Measurements from ENCODE around the gene SLC35B2. TPM values are rescaled to one million over a fixed set of nuclear protein-coding genes. Genes with fewer than 3 reads are reported as not detected.

SLC35B2 gene
- total and polyA plus RNA-seq, 2 donors (not counting 1 experiment from before 2014, with no cell fraction given): 88.4 to 89.4 TPM

DNA sequence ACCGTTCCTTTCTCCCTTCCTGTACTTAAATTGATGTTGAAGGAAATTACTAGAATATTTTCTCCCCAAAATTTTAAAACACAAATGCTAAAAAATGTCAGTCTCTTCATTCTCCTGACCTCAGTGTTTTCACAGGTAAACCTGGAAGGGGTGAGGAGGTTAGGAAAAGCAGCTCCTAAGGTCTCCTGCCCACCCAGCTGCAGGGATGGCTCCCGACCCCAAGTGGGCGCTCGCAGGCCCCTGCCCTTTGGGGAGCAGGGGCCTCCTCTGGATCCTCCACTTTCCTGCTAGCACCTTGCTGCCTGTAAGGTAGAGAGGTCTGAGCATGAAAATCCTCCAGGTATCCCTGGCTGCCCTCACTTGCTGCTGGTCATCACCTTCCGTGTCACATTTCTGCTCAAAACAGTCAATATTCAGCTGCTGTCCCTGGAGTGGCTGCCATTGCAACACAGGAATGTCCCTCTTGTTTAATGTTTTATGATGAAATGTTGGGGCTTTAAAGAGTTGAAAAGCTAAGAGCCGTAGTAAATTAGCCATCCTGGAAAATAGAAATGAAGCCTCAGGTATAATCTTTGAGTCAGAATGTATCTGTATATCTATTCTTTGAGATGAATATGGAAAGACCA lies 21.3 kb downstream of the SLC35B2 start:
- Histone ChIP-seq H3K36me3 (ENCODE audit: control insufficient read depth, insufficient read depth, low read length) (peaks cover 4% of the 10 kb centered on the region), H3K27ac (ENCODE audit: insufficient read depth, low read length) (no peak overlapping the region), H3K4me1 (ENCODE audit: control insufficient read depth, extremely low read depth, insufficient read depth, low read length) (peaks cover 18% of the 10 kb centered on the region), H3K9ac (ENCODE audit: insufficient read depth, low read length) (no peak overlapping the region), H3K4me2 (ENCODE audit: extremely low read depth, insufficient read depth, low read length) (no peak overlapping the region), H3K9me3 (ENCODE audit: control insufficient read depth, insufficient read depth, low read depth, low read length) (no peaks in the 10 kb centered on the region), H3K27me3 (ENCODE audit: control insufficient read depth, insufficient read depth, low read length) (no peaks in the 10 kb centered on the region), H2AFZ (ENCODE audit: low read length) (no peak overlapping the region), H4K20me1 (ENCODE audit: control insufficient read depth, extremely low read depth, insufficient read depth, low read length) (no peaks in the 10 kb centered on the region), H3K4me3 (replicated peaks in 1 of 4; ENCODE audit: control extremely low read depth in 1 of 4, insufficient read depth in 1 of 4, low read depth in 3 of 4, low read length in 4 of 4) (no peak overlapping the region), H3K79me2 (ENCODE audit: control insufficient read depth, insufficient read depth, low read length) (no peaks in the 10 kb centered on the region)
- TF ChIP-seq EZH2 (IDR thresholded peaks at IDR 0.05; ENCODE audit: low read length, missing control alignments): no peak
- TF ChIP-seq, protein P1, sequence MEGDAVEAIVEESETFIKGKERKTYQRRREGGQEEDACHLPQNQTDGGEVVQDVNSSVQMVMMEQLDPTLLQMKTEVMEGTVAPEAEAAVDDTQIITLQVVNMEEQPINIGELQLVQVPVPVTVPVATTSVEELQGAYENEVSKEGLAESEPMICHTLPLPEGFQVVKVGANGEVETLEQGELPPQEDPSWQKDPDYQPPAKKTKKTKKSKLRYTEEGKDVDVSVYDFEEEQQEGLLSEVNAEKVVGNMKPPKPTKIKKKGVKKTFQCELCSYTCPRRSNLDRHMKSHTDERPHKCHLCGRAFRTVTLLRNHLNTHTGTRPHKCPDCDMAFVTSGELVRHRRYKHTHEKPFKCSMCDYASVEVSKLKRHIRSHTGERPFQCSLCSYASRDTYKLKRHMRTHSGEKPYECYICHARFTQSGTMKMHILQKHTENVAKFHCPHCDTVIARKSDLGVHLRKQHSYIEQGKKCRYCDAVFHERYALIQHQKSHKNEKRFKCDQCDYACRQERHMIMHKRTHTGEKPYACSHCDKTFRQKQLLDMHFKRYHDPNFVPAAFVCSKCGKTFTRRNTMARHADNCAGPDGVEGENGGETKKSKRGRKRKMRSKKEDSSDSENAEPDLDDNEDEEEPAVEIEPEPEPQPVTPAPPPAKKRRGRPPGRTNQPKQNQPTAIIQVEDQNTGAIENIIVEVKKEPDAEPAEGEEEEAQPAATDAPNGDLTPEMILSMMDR (conservative IDR thresholded peaks at IDR 0.05 in 1 of 2, IDR thresholded peaks at IDR 0.05 in 1 of 2; ENCODE audit: low read depth in 1 of 2, low read length in 2 of 2): no peak
- DNase-seq (ENCODE audit: low read depth in 2 of 2): no peak

DNA sequence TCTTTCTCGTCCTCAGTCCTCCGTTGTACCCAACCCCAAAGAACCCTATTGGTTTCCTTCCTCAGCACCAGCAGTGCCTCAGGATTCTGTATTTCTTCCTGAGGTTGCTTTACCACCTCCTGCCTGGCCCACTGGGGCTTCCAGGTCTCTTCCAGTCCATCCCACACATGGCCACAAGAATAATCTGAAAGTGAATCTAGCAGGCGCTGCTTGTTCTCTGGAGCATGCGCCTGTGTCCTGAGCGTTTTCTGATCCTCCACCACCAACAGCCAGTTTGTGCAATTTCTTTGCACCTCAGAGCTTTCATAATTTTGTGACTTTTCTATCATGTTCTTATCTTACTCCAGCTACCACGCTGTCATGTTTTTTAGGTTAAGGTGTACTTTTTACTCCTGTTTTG lies 22.1 kb downstream of the SLC35B2 start:
- no peak overlapping the region for H3K4me3 ChIP-seq (replicated peaks in 1 of 4; ENCODE audit: control extremely low read depth in 1 of 4, insufficient read depth in 1 of 4, low read depth in 3 of 4, low read length in 4 of 4)
- H3K36me3 ChIP-seq (ENCODE audit: control insufficient read depth, insufficient read depth, low read length): peaks cover 4% of the 10 kb centered on the region
- no peaks in the 10 kb centered on the region for H4K20me1 ChIP-seq (ENCODE audit: control insufficient read depth, extremely low read depth, insufficient read depth, low read length)
- H2AFZ ChIP-seq (ENCODE audit: low read length): no peak overlapping the region
- H3K27ac ChIP-seq (ENCODE audit: insufficient read depth, low read length): no peak overlapping the region
- no peak for TF ChIP-seq EZH2 (IDR thresholded peaks at IDR 0.05; ENCODE audit: low read length, missing control alignments)
- TF ChIP-seq, protein P1 (conservative IDR thresholded peaks at IDR 0.05 in 1 of 2, IDR thresholded peaks at IDR 0.05 in 1 of 2; ENCODE audit: low read depth in 1 of 2, low read length in 2 of 2): no peak
- no peak overlapping the region for H3K9ac ChIP-seq (ENCODE audit: insufficient read depth, low read length)
- no peak overlapping the region for H3K4me2 ChIP-seq (ENCODE audit: extremely low read depth, insufficient read depth, low read length)
- H3K79me2 ChIP-seq (ENCODE audit: control insufficient read depth, insufficient read depth, low read length): no peaks in the 10 kb centered on the region
- H3K9me3 ChIP-seq (ENCODE audit: control insufficient read depth, insufficient read depth, low read depth, low read length): no peaks in the 10 kb centered on the region
- H3K27me3 ChIP-seq (ENCODE audit: control insufficient read depth, insufficient read depth, low read length): no peaks in the 10 kb centered on the region
- H3K4me1 ChIP-seq (ENCODE audit: control insufficient read depth, extremely low read depth, insufficient read depth, low read length): peaks cover 18% of the 10 kb centered on the region
- DNase-seq (ENCODE audit: low read depth in 2 of 2): peak in 1 of 2 donors; percentile 17

DNA sequence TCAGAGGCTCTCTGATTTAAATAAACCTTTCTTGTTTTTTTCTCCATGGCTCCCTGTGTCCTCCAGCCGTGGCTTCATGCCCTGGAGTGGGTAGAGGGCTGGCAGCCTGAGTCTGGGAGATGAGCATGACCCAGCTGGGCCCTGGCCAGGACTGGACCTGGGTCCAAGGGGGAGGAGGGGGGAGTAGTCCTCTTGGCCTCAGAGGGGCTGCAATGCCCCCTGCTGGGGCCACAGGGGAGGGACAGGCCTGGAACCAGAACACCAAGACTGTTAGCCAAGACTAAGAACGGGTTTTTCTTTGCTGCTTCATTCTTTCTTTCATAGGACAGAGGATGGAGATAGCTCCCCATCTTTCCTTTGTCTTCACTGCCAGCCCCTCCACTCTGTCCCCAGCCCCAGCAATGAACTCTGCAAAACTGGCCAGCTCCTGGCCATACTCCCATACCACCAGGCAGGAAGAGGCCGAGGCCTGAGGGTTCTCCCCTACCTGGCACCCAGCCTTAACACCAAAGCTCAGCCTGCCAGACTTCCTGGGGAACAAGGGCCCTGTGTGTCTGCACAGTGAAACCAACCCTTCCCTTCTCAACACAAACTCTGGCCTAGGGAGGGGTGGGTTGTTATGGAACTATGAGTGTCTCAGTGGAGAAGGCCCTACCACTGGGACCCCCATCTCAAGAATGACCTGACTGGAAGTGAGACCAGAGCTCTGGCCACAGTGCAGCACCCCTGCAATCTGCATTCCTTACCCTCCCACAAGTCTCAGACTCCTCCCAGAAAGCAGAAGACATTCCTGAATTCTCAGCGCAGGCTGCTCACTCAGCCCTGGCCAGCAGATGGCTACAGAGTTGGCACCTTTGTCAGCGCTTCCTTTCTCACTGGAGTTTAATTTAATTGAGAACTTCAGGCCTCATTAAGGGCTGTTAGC lies 23.0 kb downstream of the SLC35B2 start:
- no peaks in the 10 kb centered on the region for H4K20me1 ChIP-seq (ENCODE audit: control insufficient read depth, extremely low read depth, insufficient read depth, low read length)
- peaks cover 18% of the 10 kb centered on the region for H3K4me1 ChIP-seq (ENCODE audit: control insufficient read depth, extremely low read depth, insufficient read depth, low read length)
- peak overlapping the region; percentile 18 for H3K27ac ChIP-seq (ENCODE audit: insufficient read depth, low read length)
- H3K79me2 ChIP-seq (ENCODE audit: control insufficient read depth, insufficient read depth, low read length): no peaks in the 10 kb centered on the region
- H3K9me3 ChIP-seq (ENCODE audit: control insufficient read depth, insufficient read depth, low read depth, low read length): no peaks in the 10 kb centered on the region
- peak; percentile 75 to 87 for DNase-seq (ENCODE audit: low read depth in 2 of 2)
- peaks cover 5% of the 10 kb centered on the region for H3K36me3 ChIP-seq (ENCODE audit: control insufficient read depth, insufficient read depth, low read length)
- no peak overlapping the region for H2AFZ ChIP-seq (ENCODE audit: low read length)
- H3K4me2 ChIP-seq (ENCODE audit: extremely low read depth, insufficient read depth, low read length): peak overlapping the region; percentile 17
- no peaks in the 10 kb centered on the region for H3K27me3 ChIP-seq (ENCODE audit: control insufficient read depth, insufficient read depth, low read length)
- H3K9ac ChIP-seq (ENCODE audit: insufficient read depth, low read length): no peak overlapping the region
- TF ChIP-seq EZH2 (IDR thresholded peaks at IDR 0.05; ENCODE audit: low read length, missing control alignments): no peak
- TF ChIP-seq, protein P1 (conservative IDR thresholded peaks at IDR 0.05 in 1 of 2, IDR thresholded peaks at IDR 0.05 in 1 of 2; ENCODE audit: low read depth in 1 of 2, low read length in 2 of 2): peak; percentile 90 to 95
- H3K4me3 ChIP-seq (replicated peaks in 1 of 4; ENCODE audit: control extremely low read depth in 1 of 4, insufficient read depth in 1 of 4, low read depth in 3 of 4, low read length in 4 of 4): no peak overlapping the region
